Measurements from ENCODE around the gene CRTC2. TPM values are rescaled to one million over a fixed set of nuclear protein-coding genes. Genes with fewer than 3 reads are reported as not detected.

CRTC2 gene
- total and polyA plus RNA-seq, 9 of the 15 experiments (the other 6 are each of a cell fraction or from before 2014, with no cell fraction given) = 2.7 to 26.4 (median 10.2) TPM

GRCh38 chr1:153977250-153978240 lies 19.1 kb upstream of the CRTC2 start, which contains the start of gene JTB (continued):
- TF ChIP-seq NR4A1 (CRISPR knock-in tag; IDR thresholded peaks at IDR 0.05) (0 out of 2 replicates have a peak, but pooled peaks have one; percentile 12), NR4A1 (tag; IDR thresholded peaks at IDR 0.05) (no peak), NFRKB (IDR thresholded peaks at IDR 0.05; ENCODE audit: low read depth) (peak; percentile 72; the same call in 1 of the 2 replicates), ARNT (IDR thresholded peaks at IDR 0.05) (no peak), RBM25 (IDR thresholded peaks at IDR 0.05; ENCODE audit: low read depth, low read length, severe bottlenecking) (no peak), MEF2A (IDR thresholded peaks at IDR 0.05; ENCODE audit: control insufficient read depth, low read depth, low read length) (no peak), PTTG1 (tag; IDR thresholded peaks at IDR 0.05; ENCODE audit: low read depth) (no peak), PHF20 (IDR thresholded peaks at IDR 0.05; ENCODE audit: partially characterized antibody) (peak; percentile 59), CUX1 (CRISPR knock-in tag; IDR thresholded peaks at IDR 0.05) (no peak), RB1 (IDR thresholded peaks at IDR 0.05; ENCODE audit: low read depth) (peak; percentile 64; the same call in 1 of the 2 replicates), NFIX (CRISPR knock-in tag; IDR thresholded peaks at IDR 0.05; ENCODE audit: low read depth) (no peak), NCOA6 (IDR thresholded peaks at IDR 0.05) (no peak), CREB5 (CRISPR knock-in tag; IDR thresholded peaks at IDR 0.05) (no peak), CBX5 (IDR thresholded peaks at IDR 0.05; ENCODE audit: borderline replicate concordance, low read depth) (no peak)
- TF ChIP-seq, protein P1, sequence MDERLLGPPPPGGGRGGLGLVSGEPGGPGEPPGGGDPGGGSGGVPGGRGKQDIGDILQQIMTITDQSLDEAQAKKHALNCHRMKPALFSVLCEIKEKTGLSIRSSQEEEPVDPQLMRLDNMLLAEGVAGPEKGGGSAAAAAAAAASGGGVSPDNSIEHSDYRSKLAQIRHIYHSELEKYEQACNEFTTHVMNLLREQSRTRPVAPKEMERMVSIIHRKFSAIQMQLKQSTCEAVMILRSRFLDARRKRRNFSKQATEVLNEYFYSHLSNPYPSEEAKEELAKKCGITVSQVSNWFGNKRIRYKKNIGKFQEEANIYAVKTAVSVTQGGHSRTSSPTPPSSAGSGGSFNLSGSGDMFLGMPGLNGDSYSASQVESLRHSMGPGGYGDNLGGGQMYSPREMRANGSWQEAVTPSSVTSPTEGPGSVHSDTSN (CRISPR knock-in tag; IDR thresholded peaks at IDR 0.05; ENCODE audit: low read depth) = no peak
- TF ChIP-seq, protein P1 (tag; conservative IDR thresholded peaks at IDR 0.05; ENCODE audit: low read depth) = no peak

Data from K562 (cell line).